Body of pancreas (tissue), 4 donors: Measurements from ENCODE around the gene VMP1.

Experiments
- CTCF ChIP-seq, 7 experiments: fragments of 450-650 bp in 4 of 7; fragments of 200-600 bp in 3 of 7; sonication (generic) in 3 of 7; IDR thresholded peaks; one replicate each; pipeline ENCODE4 v1.5.1; 2016 to 2019; ENCODE audit warnings: antibody characterized with exemption in 7 of 7
- POLR2A ChIP-seq, 3 donors: fragments of 450-650 bp; IDR thresholded peaks; one replicate each; pipeline ENCODE4 v1.6.1; 2016; ENCODE audit warnings: antibody characterized with exemption in 3 of 3, mild to moderate bottlenecking in 2 of 3

- no peak for TF ChIP-seq CTCF (IDR thresholded peaks at IDR 0.05)
- TF ChIP-seq POLR2A (IDR thresholded peaks at IDR 0.05) = no peak
Measured at GRCh38 chr17:59678918-59679317, 28.5 kb upstream of the VMP1 start.
